Right lobe of liver (tissue), 6 donors: ENCODE results near the gene AKAP7. TPM values are rescaled to one million over a fixed set of nuclear protein-coding genes. Genes with fewer than 3 reads are reported as not detected.
A peak's percentile ranks its signal among the peaks of the same experiment; 100 is the strongest.

Experiments used
- ATAC-seq, 4 donors: fragments of 200-7000 bp; cut with Tn5 transposase; one replicate each; pipeline ENCODE4 v1.9.1; 2020; ENCODE audit warnings: mild to moderate bottlenecking in 4 of 4, moderate library complexity in 4 of 4
- DNase-seq, 3 donors: peaks; one replicate each; pipeline ENCODE4 v3.0.0-alpha.2; 2020
- H3K27ac ChIP-seq, 3 donors: fragments of 200-600 bp; one replicate each; pipeline ENCODE4 v1.8.0; 2022
- H3K27me3 ChIP-seq, 2 donors: fragments of 200-600 bp; one replicate each; pipeline ENCODE4 v1.8.0; 2022
- H3K36me3 ChIP-seq, 4 donors: fragments of 200-600 bp; sonication (generic) in 1 of 4; one replicate each; pipeline versions ENCODE4 v1.5.1 to v1.8.0; 2017 to 2022; ENCODE audit warnings: control low read depth in 1 of 4
- H3K4me1 ChIP-seq, 4 donors: fragments of 200-600 bp; sonication (generic) in 1 of 4; one replicate each; pipeline versions ENCODE4 v1.5.1 to v1.8.0; 2017 to 2022; ENCODE audit warnings: control low read depth in 1 of 4
- H3K4me3 ChIP-seq, 3 donors: fragments of 200-600 bp; one replicate each; pipeline ENCODE4 v1.8.0; 2022
- H3K9me3 ChIP-seq, 4 donors: fragments of 200-600 bp; sonication (generic) in 1 of 4; one replicate each; pipeline versions ENCODE4 v1.5.1 to v1.8.0; 2017 to 2022; ENCODE audit warnings: control low read depth in 1 of 4
- CTCF ChIP-seq, 4 donors: fragments of 200-600 bp in 3 of 4; fragments of 450-650 bp in 1 of 4; IDR thresholded peaks; one replicate each; pipeline versions ENCODE4 v1.5.1 to v1.8.0; 2016 to 2022; ENCODE audit warnings: antibody characterized with exemption in 4 of 4, mild to moderate bottlenecking in 2 of 4
- POLR2A ChIP-seq: fragments of 450-650 bp; IDR thresholded peaks from one replicate; pipeline ENCODE4 v1.6.1; 2017; ENCODE audit warnings: antibody characterized with exemption, mild to moderate bottlenecking
- WGBS: methylation state at CpG from one replicate; pipeline ENCODE4 v1.1.6; 2018; ENCODE audit warnings: low coverage, low lambda C conversion rate; ENCODE audit not compliant: insufficient coverage; ENCODE audit errors: missing lambda C conversion rate; 5-methylcytosine and 5-hydroxymethylcytosine counted together
- intact Hi-C, 2 donors: fragments of 100-400 bp; cut with DNase I; formaldehyde crosslinking; loops; one replicate each; pipeline versions ENCODE4 v1.11.2 to v1.14.1; 2022
- total RNA-seq, 6 experiments: library from RNA; depleted of rRNA in 2 of 6; stranded (reverse); fragments of >200 nt in 2 of 6; fragmentation: NEBNext Ultra II Directional in 3 of 6; extraction: Animal tissue kit (Norgen Biotek cat#: 25700) in 3 of 6; gene quantifications; one replicate each; pipeline versions ENCODE4 v1.1.0 to v1.2.4, GENCODE V29; 2016 to 2023
- donor health status: DM: no; HTN: yes; CAD: no.
- donor health status: DM: no; HTN: no; CAD: no.
- donor health status: DM: no; HTN: no; CAD: no.
- donor health status: DM: no; HTN: yes; CAD: no.
- donor health status: DM: no; HTN: yes; CAD: no.

The AKAP7 gene
- total RNA-seq, 6 experiments from 2014 or later = 8.6 to 16.3 (median 12.6) TPM

DNA sequence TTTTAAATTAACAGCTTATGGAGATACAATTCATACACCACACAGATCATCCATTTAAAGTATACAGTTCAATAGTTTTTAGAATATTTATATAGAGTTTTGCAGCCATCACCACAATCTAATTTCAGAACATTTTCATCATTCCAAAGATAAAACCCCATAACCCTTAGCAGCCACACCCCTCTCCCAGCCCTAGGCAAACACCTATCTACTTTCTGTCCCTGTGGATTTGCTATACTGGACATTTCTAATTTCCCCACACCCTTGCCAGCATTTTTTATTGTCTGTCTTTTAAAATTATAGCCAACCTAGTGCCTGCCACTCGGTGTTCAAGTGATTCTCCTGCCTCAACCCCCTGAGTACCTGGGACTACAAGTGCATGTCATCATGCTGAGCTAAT is 23.0 kb upstream of the AKAP7 start:
- H3K27ac ChIP-seq = no peak overlapping the region
- H3K4me3 ChIP-seq = no peak overlapping the region
- no peak for DNase-seq
- no peaks in the 10 kb centered on the region for H3K27me3 ChIP-seq
- TF ChIP-seq CTCF (IDR thresholded peaks at IDR 0.05) (no peak), POLR2A (no peak)
- intact Hi-C loops = loop anchor here in 1 of 2 donors (10.0 kb wide), 1 partner anchor 227 kb away; no protein-coding TSS in a partner anchor
- H3K9me3 ChIP-seq = no peaks in the 10 kb centered on the region
- 55% methylated on average over 1 of the region's 1 CpG for WGBS
- no peak for ATAC-seq
- peaks cover 0 to 4% (median 0%) of the 10 kb centered on the region in 4 donors for H3K4me1 ChIP-seq
- no peaks in the 10 kb centered on the region for H3K36me3 ChIP-seq

- intact Hi-C loops = loop anchor here in 1 of 2 donors (10.0 kb wide), 1 partner anchor 231 kb away; no protein-coding TSS in a partner anchor
- DNase-seq (no peak), ATAC-seq (no peak)
- TF ChIP-seq CTCF (IDR thresholded peaks at IDR 0.05) = no peak
- no peak for TF ChIP-seq POLR2A
- no peaks in the 10 kb centered on the region for H3K36me3 ChIP-seq
- no peaks in the 10 kb centered on the region for H3K27me3 ChIP-seq
- no peak overlapping the region for H3K4me3 ChIP-seq
- no peak overlapping the region for H3K27ac ChIP-seq
- peaks cover 0 to 4% (median 0%) of the 10 kb centered on the region in 4 donors for H3K4me1 ChIP-seq
- WGBS = no CpG with 5 or more reads among the region's 1 CpG
- no peaks in the 10 kb centered on the region for H3K9me3 ChIP-seq
These were observed 19.6 kb upstream of the AKAP7 start for GRCh38 chr6:131115651-131116050.

DNA sequence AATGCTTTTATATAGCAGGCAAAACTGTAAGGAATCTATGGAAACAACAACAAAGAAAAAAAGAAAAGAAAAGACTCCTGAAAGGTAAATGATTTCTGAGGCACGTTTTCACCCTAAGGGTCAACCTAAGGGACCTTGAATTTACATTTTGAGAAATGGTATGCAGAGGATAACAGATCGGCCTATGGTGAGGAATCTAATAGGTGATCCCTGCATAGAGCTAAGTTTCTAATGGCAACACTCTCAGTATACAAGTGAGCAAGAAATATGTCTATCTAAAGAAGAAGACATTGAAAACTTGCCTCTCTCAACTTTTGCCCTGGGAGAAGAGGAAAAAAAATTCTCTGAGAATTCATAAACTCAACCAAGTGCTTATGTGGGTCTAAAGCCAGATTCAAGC is 18.9 kb upstream of the AKAP7 start:
- TF ChIP-seq CTCF (IDR thresholded peaks at IDR 0.05) (no peak), POLR2A (no peak)
- Histone ChIP-seq H3K4me1 (peaks cover 0 to 4% (median 0%) of the 10 kb centered on the region in 4 donors), H3K36me3 (no peaks in the 10 kb centered on the region), H3K27me3 (no peaks in the 10 kb centered on the region), H3K27ac (no peak overlapping the region), H3K9me3 (no peaks in the 10 kb centered on the region), H3K4me3 (no peak overlapping the region)
- ATAC-seq (peak in 1 of 4 donors; percentile 13), DNase-seq (no peak)
- intact Hi-C loops = loop anchor here in 1 of 2 donors (10.0 kb wide), 1 partner anchor 232 kb away; no protein-coding TSS in a partner anchor
- WGBS = 71% methylated on average over 2 of the region's 2 CpGs

GRCh38 chr6:131116755-131117360 is 18.4 kb upstream of the AKAP7 start:
- Histone ChIP-seq H3K9me3 (no peaks in the 10 kb centered on the region), H3K4me1 (peaks cover 0 to 4% (median 0%) of the 10 kb centered on the region in 4 donors), H3K36me3 (no peaks in the 10 kb centered on the region), H3K27me3 (no peaks in the 10 kb centered on the region), H3K27ac (no peak overlapping the region), H3K4me3 (no peak overlapping the region)
- TF ChIP-seq CTCF (IDR thresholded peaks at IDR 0.05) (peak; percentile 57 to 74 (median 60)), POLR2A (no peak)
- 12% methylated on average over 4 of the region's 4 CpGs for WGBS
- intact Hi-C loops = loop anchor here in 1 of 2 donors (10.0 kb wide), 1 partner anchor 232 kb away; no protein-coding TSS in a partner anchor
- ATAC-seq (peak; percentile 75 to 90 (median 84)), DNase-seq (no peak)
